MM.1S (cell line): ENCODE measurements around the gene HUWE1.

Experiments used
- EZH2 ChIP-seq: fragments of 300-600 bp; sonication (generic); optimal IDR thresholded peaks from 2 replicates; pipeline ENCODE3; 2017; ENCODE audit warnings: low read depth, mild to moderate bottlenecking, antibody characterized with exemption, low read length, mixed read lengths
- EZH2phosphoT487 ChIP-seq: fragments of 300-600 bp; sonication (generic); IDR thresholded peaks from 2 replicates; pipeline ENCODE4 v1.6.1; 2018; ENCODE audit warnings: antibody characterized with exemption, low read length
- TF ChIP-seq, protein P1 (sequence below): fragments of 300-600 bp; sonication (generic); IDR thresholded peaks from 2 replicates; pipeline ENCODE4 v1.5.1; 2016; ENCODE audit warnings: antibody characterized with exemption, low read length, mixed read lengths

DNA sequence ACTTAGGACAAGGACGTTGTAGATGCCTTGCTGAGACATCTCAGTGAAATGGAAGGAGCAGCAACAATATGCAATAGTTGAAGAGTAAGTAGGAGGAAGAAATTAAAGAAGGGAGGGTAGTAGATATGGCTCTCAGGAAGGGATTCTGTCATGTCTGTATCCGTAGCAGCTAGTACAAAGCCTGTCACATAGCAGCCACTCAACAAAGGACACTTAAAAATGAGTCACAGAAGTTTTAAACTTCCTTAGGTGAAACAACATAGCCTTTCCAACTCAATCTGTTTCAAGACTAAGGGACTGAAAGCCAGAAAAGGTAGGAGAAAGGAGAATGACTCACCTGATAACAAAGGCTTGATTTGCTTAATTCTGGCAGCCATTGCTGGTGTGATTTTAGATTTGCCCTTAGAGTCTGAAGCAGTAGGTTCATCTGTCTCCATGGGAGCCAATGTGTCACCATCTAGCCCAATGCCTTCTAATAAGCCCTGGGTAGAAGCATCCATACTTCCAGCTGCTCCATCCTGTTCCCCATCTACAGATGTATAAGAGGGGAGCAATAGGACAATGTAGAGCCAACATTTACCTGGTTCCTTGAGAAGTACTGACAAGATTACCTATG is 86.6 kb downstream of the HUWE1 start:
- TF ChIP-seq, protein P1, sequence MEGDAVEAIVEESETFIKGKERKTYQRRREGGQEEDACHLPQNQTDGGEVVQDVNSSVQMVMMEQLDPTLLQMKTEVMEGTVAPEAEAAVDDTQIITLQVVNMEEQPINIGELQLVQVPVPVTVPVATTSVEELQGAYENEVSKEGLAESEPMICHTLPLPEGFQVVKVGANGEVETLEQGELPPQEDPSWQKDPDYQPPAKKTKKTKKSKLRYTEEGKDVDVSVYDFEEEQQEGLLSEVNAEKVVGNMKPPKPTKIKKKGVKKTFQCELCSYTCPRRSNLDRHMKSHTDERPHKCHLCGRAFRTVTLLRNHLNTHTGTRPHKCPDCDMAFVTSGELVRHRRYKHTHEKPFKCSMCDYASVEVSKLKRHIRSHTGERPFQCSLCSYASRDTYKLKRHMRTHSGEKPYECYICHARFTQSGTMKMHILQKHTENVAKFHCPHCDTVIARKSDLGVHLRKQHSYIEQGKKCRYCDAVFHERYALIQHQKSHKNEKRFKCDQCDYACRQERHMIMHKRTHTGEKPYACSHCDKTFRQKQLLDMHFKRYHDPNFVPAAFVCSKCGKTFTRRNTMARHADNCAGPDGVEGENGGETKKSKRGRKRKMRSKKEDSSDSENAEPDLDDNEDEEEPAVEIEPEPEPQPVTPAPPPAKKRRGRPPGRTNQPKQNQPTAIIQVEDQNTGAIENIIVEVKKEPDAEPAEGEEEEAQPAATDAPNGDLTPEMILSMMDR, result no peak
- no peak for TF ChIP-seq EZH2phosphoT487
- TF ChIP-seq EZH2, result no peak
